Ishikawa (cell line): Measurements from ENCODE around the gene MTA2.

Experiments used
- FOXM1 ChIP-seq: IDR thresholded peaks from 2 replicates; pipeline ENCODE4 v1.6.1; 2012; ENCODE audit warnings: low read depth, borderline replicate concordance
- TAF1 ChIP-seq: IDR thresholded peaks from 2 replicates; pipeline ENCODE4 v1.6.1; 2012; ENCODE audit warnings: low read depth, mild to moderate bottlenecking
- TEAD4 ChIP-seq: IDR thresholded peaks from 2 replicates; pipeline ENCODE4 v1.6.1; 2012
- USF1 ChIP-seq: IDR thresholded peaks from 2 replicates; pipeline ENCODE4 v1.6.1; 2012

GRCh38 chr11:62649486-62649885, 47.8 kb upstream of the MTA2 start:
- TF ChIP-seq USF1 (no peak), FOXM1 (no peak), TAF1 (no peak), TEAD4 (no peak)
